WI38 (cell line): ENCODE results near the gene NFATC2.

ENCODE experiments used
- H3K4me3 ChIP-seq: 2 replicates; pipeline ENCODE4 v1.5.1; 2011; ENCODE audit warnings: low read depth, mild to moderate bottlenecking, control low read depth, low read length
- CTCF ChIP-seq: IDR thresholded peaks from 2 replicates; pipeline ENCODE4 v1.5.1; 2012; ENCODE audit warnings: low read depth, mild to moderate bottlenecking, control low read depth, low read length

The NFATC2 gene

DNA sequence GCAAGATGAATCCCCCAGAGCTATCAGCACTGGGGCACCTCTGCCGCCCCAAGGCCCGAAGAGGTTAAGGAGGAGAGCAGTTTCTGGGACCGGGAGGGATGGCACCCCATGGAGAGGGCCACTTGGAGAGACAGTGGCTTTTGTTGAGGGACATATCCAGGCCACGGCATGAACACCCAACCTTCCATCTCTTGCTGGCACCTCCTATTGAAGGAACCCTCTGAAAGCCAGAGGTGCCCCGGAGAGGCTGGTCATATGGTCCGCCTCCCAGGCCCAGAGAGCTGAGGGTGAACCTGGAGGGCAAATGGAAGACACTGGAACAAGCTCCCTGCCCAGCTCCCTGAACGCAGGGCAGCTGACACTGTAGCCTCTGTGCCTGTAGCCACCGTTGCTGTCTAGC is 167.0 kb downstream of the NFATC2 start:
- no peak for TF ChIP-seq CTCF

DNA sequence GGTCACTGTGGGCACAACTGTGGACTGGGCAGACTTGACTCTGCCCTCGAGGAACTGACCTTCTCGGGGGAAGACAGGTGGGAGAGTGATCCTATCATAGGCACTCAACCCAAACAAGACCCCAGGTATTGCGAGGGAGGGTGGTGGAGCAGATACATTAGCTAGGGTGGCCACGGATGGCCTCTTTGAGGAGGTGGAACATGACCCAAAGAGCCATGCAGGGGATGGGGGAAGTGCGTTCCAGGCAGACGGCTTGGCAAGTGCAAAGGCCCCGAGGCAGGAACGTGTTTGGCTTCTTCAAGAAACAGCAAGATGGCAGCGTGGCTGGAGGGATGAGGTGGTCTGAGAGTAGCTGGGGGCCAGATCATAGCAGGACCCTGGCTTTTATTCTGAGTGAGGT is 167.6 kb downstream of the NFATC2 start:
- TF ChIP-seq CTCF, result no peak

More for the DNA sequence above, 167.0 kb downstream of the NFATC2 start:
- no peak overlapping the region for H3K4me3 ChIP-seq

GRCh38 chr20:51374456-51374830 is 168.1 kb downstream of the NFATC2 start:
- TF ChIP-seq CTCF, result no peak
- no peak overlapping the region for H3K4me3 ChIP-seq

More for the DNA sequence above, 167.6 kb downstream of the NFATC2 start:
- no peak overlapping the region for H3K4me3 ChIP-seq

DNA sequence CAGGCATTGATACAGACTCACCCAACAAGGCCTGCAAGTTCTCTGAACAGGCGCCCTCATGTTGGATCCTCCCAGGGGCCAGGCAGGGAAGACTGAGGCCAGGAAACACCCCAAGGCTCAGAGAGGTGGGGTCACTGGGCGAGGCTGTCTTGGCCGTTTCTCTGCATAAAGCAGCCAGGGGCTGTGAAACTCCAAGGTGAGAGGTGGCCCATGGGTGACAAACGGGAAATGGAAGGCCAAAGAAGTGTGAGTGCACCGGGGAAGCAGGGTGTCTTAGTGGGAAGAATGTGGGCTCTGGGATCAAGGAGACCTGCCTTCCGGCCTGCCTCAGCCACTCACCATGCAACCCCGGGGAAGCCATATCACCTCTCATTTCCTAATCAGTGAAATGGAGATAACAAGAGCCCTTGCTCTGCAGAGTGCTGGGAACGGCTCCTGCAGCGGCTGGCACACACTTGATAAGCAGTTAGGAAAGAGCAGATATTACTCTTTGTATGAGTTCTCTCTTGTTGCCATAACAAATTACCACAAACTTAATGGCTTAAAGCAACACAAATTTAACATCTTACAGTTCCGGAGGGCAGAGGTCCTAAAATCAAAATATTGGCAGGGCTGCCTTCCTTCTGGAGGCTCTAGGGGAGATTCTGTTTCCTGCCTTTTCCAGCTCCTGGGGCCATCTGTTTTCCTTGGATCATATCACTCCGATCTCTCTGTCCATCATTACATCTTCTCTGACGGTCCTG is 168.6 kb downstream of the NFATC2 start:
- no peak for TF ChIP-seq CTCF
- H3K4me3 ChIP-seq, result no peak overlapping the region

- H3K4me3 ChIP-seq, result no peak overlapping the region
- no peak for TF ChIP-seq CTCF
These were observed 169.6 kb downstream of the NFATC2 start for GRCh38 chr20:51372966-51373365.

- peak; percentile 90 for TF ChIP-seq CTCF
- H3K4me3 ChIP-seq, result no peak overlapping the region
These were observed 170.2 kb downstream of the NFATC2 start for GRCh38 chr20:51372176-51372803.

- TF ChIP-seq CTCF, result no peak
- no peak overlapping the region for H3K4me3 ChIP-seq
These were observed 170.8 kb downstream of the NFATC2 start for GRCh38 chr20:51371720-51372119.
